Measurements from ENCODE around the gene PID1. TPM values are rescaled to one million over a fixed set of nuclear protein-coding genes. Genes with fewer than 3 reads are reported as not detected.

PID1 gene
- polyA plus RNA-seq, 4 donors = 4.9 to 26.0 (median 14.6) TPM

DNA sequence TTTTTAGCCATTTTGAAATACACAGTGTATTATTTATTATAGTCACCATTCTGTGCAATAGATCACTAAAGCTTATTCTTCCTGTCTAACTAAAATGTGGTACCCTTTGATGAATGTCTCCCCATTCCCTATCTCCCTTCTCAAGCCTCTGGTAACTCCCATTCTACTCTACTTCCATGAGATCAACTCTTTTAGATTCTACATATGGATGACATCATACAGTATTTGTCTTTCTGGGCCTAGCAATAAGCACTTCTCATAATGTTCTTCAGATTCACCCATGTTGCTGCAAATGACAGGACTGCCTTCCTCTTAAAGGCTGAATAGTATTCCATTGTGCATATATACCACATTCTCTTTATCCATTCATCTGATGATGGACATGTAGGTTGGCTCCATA, 210.9 kb downstream of the PID1 start:
- Histone ChIP-seq H3K27me3 (ENCODE audit: control insufficient read depth in 3 of 3, insufficient read depth in 3 of 3, low read length in 3 of 3) (no peaks in the 10 kb centered on the region), H3K9me3 (ENCODE audit: control insufficient read depth in 2 of 2, insufficient read depth in 1 of 2, low read depth in 1 of 2, low read length in 1 of 2) (no peaks in the 10 kb centered on the region), H3K4me1 (ENCODE audit: control insufficient read depth in 3 of 3, insufficient read depth in 2 of 3, low read depth in 1 of 3, low read length in 2 of 3) (no peaks in the 10 kb centered on the region), H3K36me3 (ENCODE audit: control insufficient read depth in 3 of 3, insufficient read depth in 2 of 3, low read depth in 1 of 3, low read length in 3 of 3) (no peaks in the 10 kb centered on the region), H3K27ac (ENCODE audit: low read depth in 1 of 3, low read length in 2 of 3) (no peak overlapping the region), H3K4me3 (ENCODE audit: low read depth in 1 of 3, low read length in 3 of 3) (no peak overlapping the region)
- FAIRE-seq (no peak), DNase-seq (no peak)

DNA sequence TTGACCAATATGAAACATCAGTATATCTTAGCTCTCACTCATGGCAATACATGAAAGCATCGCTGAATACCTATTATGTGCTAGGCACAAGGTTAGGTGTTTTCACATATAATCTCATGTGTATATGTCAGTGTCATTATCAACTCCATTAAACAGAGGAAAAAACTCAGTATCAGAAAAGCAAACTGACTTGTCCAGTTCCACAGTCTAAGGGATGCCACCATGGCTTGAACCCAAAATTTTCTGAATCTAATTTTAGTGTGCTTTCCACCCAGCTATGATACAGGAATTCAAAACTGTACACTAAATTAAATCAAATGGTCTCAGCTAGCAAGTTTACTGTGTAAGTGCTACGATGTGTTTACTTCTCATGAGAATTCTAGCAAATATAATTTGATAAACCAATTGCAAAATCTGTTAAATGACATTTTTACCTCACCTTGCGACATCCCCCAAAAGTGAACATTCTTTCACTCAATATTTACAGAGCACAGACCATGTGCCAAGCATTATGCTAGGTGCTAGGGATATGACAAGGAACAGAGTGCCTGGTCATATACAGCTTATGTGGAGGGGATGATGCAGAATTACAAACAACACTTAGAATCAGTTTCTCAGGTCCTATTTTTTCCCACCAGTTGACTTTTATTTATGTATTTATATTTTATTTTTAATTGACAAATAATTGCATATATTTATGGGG, 211.6 kb downstream of the PID1 start:
- Histone ChIP-seq H3K9me3 (ENCODE audit: control insufficient read depth in 2 of 2, insufficient read depth in 1 of 2, low read depth in 1 of 2, low read length in 1 of 2) (no peaks in the 10 kb centered on the region), H3K27ac (ENCODE audit: low read depth in 1 of 3, low read length in 2 of 3) (no peak overlapping the region), H3K4me3 (ENCODE audit: low read depth in 1 of 3, low read length in 3 of 3) (no peak overlapping the region), H3K27me3 (ENCODE audit: control insufficient read depth in 3 of 3, insufficient read depth in 3 of 3, low read length in 3 of 3) (no peaks in the 10 kb centered on the region), H3K4me1 (ENCODE audit: control insufficient read depth in 3 of 3, insufficient read depth in 2 of 3, low read depth in 1 of 3, low read length in 2 of 3) (no peaks in the 10 kb centered on the region), H3K36me3 (ENCODE audit: control insufficient read depth in 3 of 3, insufficient read depth in 2 of 3, low read depth in 1 of 3, low read length in 3 of 3) (no peaks in the 10 kb centered on the region)
- no peak for FAIRE-seq
- WGBS, 3 donors = 86 to 94% (median 87%) methylated on average over 3 of the region's 3 CpGs
- DNase-seq = no peak

DNA sequence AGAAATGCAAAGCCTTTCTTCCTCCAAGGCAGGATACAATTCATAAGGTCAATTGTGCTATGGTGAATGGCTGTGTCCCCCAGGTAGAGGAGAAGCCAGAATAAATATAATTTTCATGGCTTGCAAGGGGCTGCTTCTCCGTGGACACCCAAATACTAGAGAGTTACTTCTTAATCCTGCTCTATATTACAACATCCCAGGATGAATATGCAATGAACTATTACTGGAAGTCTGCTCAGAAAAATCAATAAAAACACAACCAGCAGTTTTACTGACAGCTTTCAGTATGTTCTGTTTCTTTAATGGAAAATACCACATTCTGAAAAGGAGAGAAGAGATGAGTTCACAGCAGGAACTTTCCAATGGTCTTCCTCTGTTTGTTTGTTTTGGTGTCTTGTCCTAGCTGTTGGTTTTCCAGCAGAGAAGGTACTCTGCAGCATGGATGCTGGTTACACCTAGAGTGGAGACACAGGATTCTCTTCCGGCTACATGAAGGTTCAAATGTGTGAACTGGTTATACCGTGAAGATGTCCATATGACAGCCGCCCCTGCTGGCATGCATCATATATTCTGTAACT, 213.0 kb downstream of the PID1 start:
- WGBS, 3 donors = 19 to 69% (median 47%) methylated on average over 4 of the region's 4 CpGs
- H3K36me3 ChIP-seq (ENCODE audit: control insufficient read depth in 3 of 3, insufficient read depth in 2 of 3, low read depth in 1 of 3, low read length in 3 of 3) = no peaks in the 10 kb centered on the region
- no peak overlapping the region for H3K4me3 ChIP-seq (ENCODE audit: low read depth in 1 of 3, low read length in 3 of 3)
- H3K4me1 ChIP-seq (ENCODE audit: control insufficient read depth in 3 of 3, insufficient read depth in 2 of 3, low read depth in 1 of 3, low read length in 2 of 3) = no peaks in the 10 kb centered on the region
- H3K27me3 ChIP-seq (ENCODE audit: control insufficient read depth in 3 of 3, insufficient read depth in 3 of 3, low read length in 3 of 3) = no peaks in the 10 kb centered on the region
- H3K9me3 ChIP-seq (ENCODE audit: control insufficient read depth in 2 of 2, insufficient read depth in 1 of 2, low read depth in 1 of 2, low read length in 1 of 2) = no peaks in the 10 kb centered on the region
- no peak overlapping the region for H3K27ac ChIP-seq (ENCODE audit: low read depth in 1 of 3, low read length in 2 of 3)
- FAIRE-seq (no peak), DNase-seq (no peak)

DNA sequence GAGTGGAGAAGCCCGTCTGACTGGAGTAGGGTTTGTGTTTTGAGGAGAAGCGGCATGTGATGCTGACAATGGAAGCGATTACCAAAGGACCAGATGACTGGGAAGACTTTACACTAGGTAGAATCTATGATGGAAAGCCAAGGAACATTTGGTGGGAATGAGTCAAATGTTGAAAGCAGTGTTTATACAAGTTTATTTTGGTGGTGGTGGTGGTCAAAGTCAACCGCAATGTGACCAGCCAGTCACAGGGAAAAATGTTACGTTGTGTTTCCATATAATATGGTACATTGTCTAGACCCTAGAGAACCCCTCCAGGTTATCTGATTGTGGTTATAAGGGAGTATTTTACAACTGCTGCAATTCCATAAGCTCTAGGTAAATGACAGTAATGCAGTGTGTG, 216.8 kb downstream of the PID1 start:
- no peak for FAIRE-seq
- no peaks in the 10 kb centered on the region for H3K27me3 ChIP-seq (ENCODE audit: control insufficient read depth in 3 of 3, insufficient read depth in 3 of 3, low read length in 3 of 3)
- no peaks in the 10 kb centered on the region for H3K4me1 ChIP-seq (ENCODE audit: control insufficient read depth in 3 of 3, insufficient read depth in 2 of 3, low read depth in 1 of 3, low read length in 2 of 3)
- no peak overlapping the region for H3K27ac ChIP-seq (ENCODE audit: low read depth in 1 of 3, low read length in 2 of 3)
- H3K9me3 ChIP-seq (ENCODE audit: control insufficient read depth in 2 of 2, insufficient read depth in 1 of 2, low read depth in 1 of 2, low read length in 1 of 2) = no peaks in the 10 kb centered on the region
- 68 to 92% (median 76%) methylated on average over 5 of the region's 5 CpGs for WGBS, 3 donors
- no peak for DNase-seq
- no peak overlapping the region for H3K4me3 ChIP-seq (ENCODE audit: low read depth in 1 of 3, low read length in 3 of 3)
- no peaks in the 10 kb centered on the region for H3K36me3 ChIP-seq (ENCODE audit: control insufficient read depth in 3 of 3, insufficient read depth in 2 of 3, low read depth in 1 of 3, low read length in 3 of 3)

DNA sequence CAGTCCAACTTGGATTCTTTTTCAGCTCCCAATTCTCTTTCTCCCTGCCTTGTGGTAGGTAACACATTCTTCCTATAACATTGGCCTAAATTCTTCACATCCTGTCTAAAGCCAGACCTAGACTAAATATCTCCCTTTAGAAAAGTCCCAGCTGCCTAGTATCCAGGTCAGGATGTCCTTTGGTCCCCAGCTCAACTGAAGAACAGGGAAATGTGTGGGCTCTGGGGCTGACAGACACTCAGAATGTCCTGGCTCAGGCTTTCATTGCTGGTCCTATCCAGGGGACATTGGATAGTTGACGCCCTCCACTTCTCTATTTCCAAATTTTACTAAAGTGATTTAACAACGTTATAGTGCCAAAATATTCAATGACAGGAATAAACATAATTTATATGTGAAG, 219.3 kb downstream of the PID1 start:
- WGBS, 3 donors = 66 to 78% (median 78%) methylated on average over 2 of the region's 2 CpGs
- Histone ChIP-seq H3K9me3 (ENCODE audit: control insufficient read depth in 2 of 2, insufficient read depth in 1 of 2, low read depth in 1 of 2, low read length in 1 of 2) (no peaks in the 10 kb centered on the region), H3K4me3 (ENCODE audit: low read depth in 1 of 3, low read length in 3 of 3) (no peak overlapping the region), H3K27ac (ENCODE audit: low read depth in 1 of 3, low read length in 2 of 3) (no peak overlapping the region), H3K36me3 (ENCODE audit: control insufficient read depth in 3 of 3, insufficient read depth in 2 of 3, low read depth in 1 of 3, low read length in 3 of 3) (no peaks in the 10 kb centered on the region), H3K4me1 (ENCODE audit: control insufficient read depth in 3 of 3, insufficient read depth in 2 of 3, low read depth in 1 of 3, low read length in 2 of 3) (no peaks in the 10 kb centered on the region), H3K27me3 (ENCODE audit: control insufficient read depth in 3 of 3, insufficient read depth in 3 of 3, low read length in 3 of 3) (no peaks in the 10 kb centered on the region)
- no peak for FAIRE-seq
- no peak for DNase-seq

DNA sequence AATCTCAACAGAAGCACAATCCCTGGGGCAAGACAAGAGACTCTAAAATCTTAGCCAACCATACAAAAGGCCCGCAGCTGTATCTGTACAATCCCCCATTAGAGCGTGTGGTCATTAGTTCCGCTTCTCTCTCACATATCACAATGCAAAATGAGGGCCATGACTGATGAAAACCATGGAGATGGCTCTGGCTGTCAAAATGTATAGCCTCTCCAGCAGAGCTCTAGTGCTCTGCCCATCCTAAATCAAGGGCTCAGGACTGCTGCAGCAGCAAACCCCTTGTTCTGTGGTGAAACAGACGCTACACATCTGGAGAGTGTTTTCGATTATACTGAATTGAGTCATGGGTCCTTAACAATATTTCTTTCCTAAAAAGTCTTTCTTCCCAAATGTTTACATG, 221.0 kb downstream of the PID1 start:
- Histone ChIP-seq H3K27me3 (ENCODE audit: control insufficient read depth in 3 of 3, insufficient read depth in 3 of 3, low read length in 3 of 3) (no peaks in the 10 kb centered on the region), H3K9me3 (ENCODE audit: control insufficient read depth in 2 of 2, insufficient read depth in 1 of 2, low read depth in 1 of 2, low read length in 1 of 2) (no peaks in the 10 kb centered on the region), H3K4me1 (ENCODE audit: control insufficient read depth in 3 of 3, insufficient read depth in 2 of 3, low read depth in 1 of 3, low read length in 2 of 3) (no peaks in the 10 kb centered on the region), H3K36me3 (ENCODE audit: control insufficient read depth in 3 of 3, insufficient read depth in 2 of 3, low read depth in 1 of 3, low read length in 3 of 3) (no peaks in the 10 kb centered on the region), H3K4me3 (ENCODE audit: low read depth in 1 of 3, low read length in 3 of 3) (no peak overlapping the region), H3K27ac (ENCODE audit: low read depth in 1 of 3, low read length in 2 of 3) (no peak overlapping the region)
- DNase-seq (no peak), FAIRE-seq (no peak)
- 77 to 95% (median 89%) methylated on average over 5 of the region's 5 CpGs for WGBS, 3 donors

DNA sequence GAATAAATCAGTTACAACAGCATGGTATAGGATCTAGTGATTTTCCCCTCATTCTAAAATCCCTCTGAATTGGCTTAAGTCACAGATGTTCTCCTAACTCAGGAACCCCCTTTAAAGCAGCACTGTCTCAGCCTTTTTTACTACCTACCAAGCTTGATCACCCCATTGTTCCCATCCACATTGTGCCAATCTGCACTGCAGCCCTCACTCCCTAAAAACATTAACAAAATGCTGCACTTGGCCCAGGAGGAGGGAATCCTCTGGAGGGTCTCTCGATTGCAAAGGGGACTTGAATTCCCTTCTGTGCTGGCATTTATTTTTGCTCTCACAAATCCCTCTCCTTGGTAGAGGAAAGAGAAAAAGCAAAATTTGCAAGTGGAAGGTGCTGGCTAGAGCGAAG, 223.0 kb downstream of the PID1 start:
- DNase-seq (no peak), FAIRE-seq (no peak)
- 74 to 81% (median 78%) methylated on average over 2 of the region's 2 CpGs for WGBS, 3 donors
- Histone ChIP-seq H3K4me1 (ENCODE audit: control insufficient read depth in 3 of 3, insufficient read depth in 2 of 3, low read depth in 1 of 3, low read length in 2 of 3) (no peaks in the 10 kb centered on the region), H3K9me3 (ENCODE audit: control insufficient read depth in 2 of 2, insufficient read depth in 1 of 2, low read depth in 1 of 2, low read length in 1 of 2) (no peaks in the 10 kb centered on the region), H3K27ac (ENCODE audit: low read depth in 1 of 3, low read length in 2 of 3) (no peak overlapping the region), H3K36me3 (ENCODE audit: control insufficient read depth in 3 of 3, insufficient read depth in 2 of 3, low read depth in 1 of 3, low read length in 3 of 3) (no peaks in the 10 kb centered on the region), H3K4me3 (ENCODE audit: low read depth in 1 of 3, low read length in 3 of 3) (no peak overlapping the region), H3K27me3 (ENCODE audit: control insufficient read depth in 3 of 3, insufficient read depth in 3 of 3, low read length in 3 of 3) (no peaks in the 10 kb centered on the region)

DNA sequence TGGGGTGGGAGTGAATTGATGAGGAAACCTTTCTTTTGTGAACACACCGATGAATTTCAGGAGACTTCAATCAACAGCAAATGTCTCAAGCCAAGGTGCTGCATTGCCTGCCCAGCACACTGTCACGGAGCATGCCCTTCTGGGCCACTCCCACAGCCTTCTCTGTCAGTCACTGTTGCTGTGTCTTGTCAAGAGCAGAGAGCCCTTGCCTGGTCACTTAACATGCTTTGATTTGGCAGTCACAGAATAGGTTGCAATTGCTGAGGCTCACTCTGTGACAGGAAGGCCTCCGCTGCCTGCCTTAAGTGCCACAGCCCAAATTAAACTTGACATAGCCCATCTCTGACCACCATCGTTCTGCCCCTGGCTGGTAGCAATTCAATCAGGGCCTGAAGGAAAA, 225.4 kb downstream of the PID1 start:
- Histone ChIP-seq H3K36me3 (ENCODE audit: control insufficient read depth in 3 of 3, insufficient read depth in 2 of 3, low read depth in 1 of 3, low read length in 3 of 3) (no peaks in the 10 kb centered on the region), H3K4me3 (ENCODE audit: low read depth in 1 of 3, low read length in 3 of 3) (no peak overlapping the region), H3K4me1 (ENCODE audit: control insufficient read depth in 3 of 3, insufficient read depth in 2 of 3, low read depth in 1 of 3, low read length in 2 of 3) (no peaks in the 10 kb centered on the region), H3K9me3 (ENCODE audit: control insufficient read depth in 2 of 2, insufficient read depth in 1 of 2, low read depth in 1 of 2, low read length in 1 of 2) (no peaks in the 10 kb centered on the region), H3K27me3 (ENCODE audit: control insufficient read depth in 3 of 3, insufficient read depth in 3 of 3, low read length in 3 of 3) (no peaks in the 10 kb centered on the region), H3K27ac (ENCODE audit: low read depth in 1 of 3, low read length in 2 of 3) (no peak overlapping the region)
- no peak for FAIRE-seq
- WGBS, 3 donors = 87 to 89% (median 88%) methylated on average over 4 of the region's 4 CpGs
- no peak for DNase-seq

DNA sequence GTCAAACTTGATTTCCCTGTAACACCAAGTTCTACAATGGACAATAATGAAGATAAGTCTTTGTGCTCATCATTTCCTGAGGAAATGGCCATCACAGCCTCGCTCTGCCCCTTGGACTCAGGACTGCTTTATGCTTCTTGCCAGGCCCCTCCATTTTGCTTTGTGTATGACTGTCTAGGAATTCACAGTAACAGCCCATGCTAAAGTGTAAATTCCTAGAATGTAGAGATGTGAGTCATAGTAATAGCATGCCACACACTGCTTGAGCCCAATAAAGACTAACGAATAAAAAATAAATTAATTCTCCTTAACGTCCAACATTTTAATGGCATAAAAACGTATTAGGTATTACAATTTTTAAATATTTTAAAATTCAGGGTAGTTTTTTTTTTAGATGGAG, 226.5 kb downstream of the PID1 start:
- Histone ChIP-seq H3K4me1 (ENCODE audit: control insufficient read depth in 3 of 3, insufficient read depth in 2 of 3, low read depth in 1 of 3, low read length in 2 of 3) (no peaks in the 10 kb centered on the region), H3K4me3 (ENCODE audit: low read depth in 1 of 3, low read length in 3 of 3) (no peak overlapping the region), H3K27me3 (ENCODE audit: control insufficient read depth in 3 of 3, insufficient read depth in 3 of 3, low read length in 3 of 3) (no peaks in the 10 kb centered on the region), H3K36me3 (ENCODE audit: control insufficient read depth in 3 of 3, insufficient read depth in 2 of 3, low read depth in 1 of 3, low read length in 3 of 3) (no peaks in the 10 kb centered on the region), H3K9me3 (ENCODE audit: control insufficient read depth in 2 of 2, insufficient read depth in 1 of 2, low read depth in 1 of 2, low read length in 1 of 2) (no peaks in the 10 kb centered on the region), H3K27ac (ENCODE audit: low read depth in 1 of 3, low read length in 2 of 3) (no peak overlapping the region)
- no peak for DNase-seq
- FAIRE-seq = no peak
- WGBS, 3 donors = 38 to 82% (median 53%) methylated on average over 4 of the region's 4 CpGs
